ENCODE measurements around the gene LRR1. TPM values are rescaled to one million over a fixed set of nuclear protein-coding genes. Genes with fewer than 3 reads are reported as not detected.

The LRR1 gene
- total and polyA plus RNA-seq, 2 experiments from 2014 or later, result 10.6 to 15.4 TPM

GRCh38 chr14:49659526-49660455, 61.1 kb downstream of the LRR1 start:
- Histone ChIP-seq H3K9me2 (replicated peaks; ENCODE audit: insufficient read depth) (no peaks in the 10 kb centered on the region), H2AFZ (no peak overlapping the region), H3K4me2 (no peak overlapping the region), H3K36me3 (replicated peaks; ENCODE audit: insufficient read depth, low read depth) (no peaks in the 10 kb centered on the region), H3K79me2 (peaks cover 2% of the 10 kb centered on the region), H3K9me3 (ENCODE audit: low read depth) (no peaks in the 10 kb centered on the region), H4K20me1 (ENCODE audit: insufficient read depth, poor library complexity, severe bottlenecking) (no peaks in the 10 kb centered on the region), H3K27ac (peak overlapping the region; percentile 26), H3K27me3 (no peaks in the 10 kb centered on the region), H3K4me1 (ENCODE audit: insufficient read depth) (no peaks in the 10 kb centered on the region), H3K4me3 (no peak overlapping the region)
- WGBS (ENCODE audit: low lambda C conversion rate, missing lambda C conversion rate), result 65% methylated on average over 2 of the region's 2 CpGs
- TF ChIP-seq EZH2phosphoT487 (IDR thresholded peaks at IDR 0.05; ENCODE audit: low read depth, severe bottlenecking, unreplicated experiment) (no peak), CTCF (IDR thresholded peaks at IDR 0.05; ENCODE audit: poor library complexity) (no peak), EZH2 (IDR thresholded peaks at IDR 0.05; ENCODE audit: borderline replicate concordance) (no peak)
- no peak for DNase-seq (ENCODE audit: low spot score)

Small RNAs within 50 kb of the gene (small RNA-seq; reads per million reads assigned to genes)
- gene AL139099.3 (not detected), gene AL139099.4 (not detected), gene RF00019 (not detected), gene RNA5SP384 (not detected)

Other genes starting within 250 kb of the LRR1 start
- 3,841 and 4,104 TPM in 2 replicates for gene RPS29, start 12.6 kb upstream of the LRR1 start, total RNA-seq
- gene RPS29, start 12.6 kb upstream of the LRR1 start, polyA plus RNA-seq, result 875 and 983 TPM in 2 replicates
- gene RPL36AL, start 21.7 kb downstream of the LRR1 start, total RNA-seq, result 175 and 208 TPM in 2 replicates
- 277 TPM in 2 replicates for gene RPL36AL, start 21.7 kb downstream of the LRR1 start, polyA plus RNA-seq
- gene MGAT2, start 21.9 kb downstream of the LRR1 start, total RNA-seq, result 74.9 and 81.3 TPM in 2 replicates
- gene MGAT2, start 21.9 kb downstream of the LRR1 start, polyA plus RNA-seq, result 39.4 and 53.5 TPM in 2 replicates
- gene DNAAF2, start 36.3 kb downstream of the LRR1 start, total RNA-seq, result 16.7 and 19.8 TPM in 2 replicates
- 17.6 and 20.6 TPM in 2 replicates for gene DNAAF2, start 36.3 kb downstream of the LRR1 start, polyA plus RNA-seq
- 7.6 and 12.0 TPM in 2 replicates for gene POLE2, start 89.3 kb downstream of the LRR1 start, total RNA-seq
- gene POLE2, start 89.3 kb downstream of the LRR1 start, polyA plus RNA-seq, result 3.2 and 3.9 TPM in 2 replicates
- gene KLHDC1, start 94.2 kb downstream of the LRR1 start, total RNA-seq, result 4.6 and 6.7 TPM in 2 replicates
- gene KLHDC1, start 94.2 kb downstream of the LRR1 start, polyA plus RNA-seq, result 1.2 and 5.4 TPM in 2 replicates
- 114 and 118 TPM in 2 replicates for gene KLHDC2, start 169.2 kb downstream of the LRR1 start, total RNA-seq
- gene KLHDC2, start 169.2 kb downstream of the LRR1 start, polyA plus RNA-seq, result 122 and 140 TPM in 2 replicates